ENCODE measurements around the gene RNF2. TPM values are rescaled to one million over a fixed set of nuclear protein-coding genes. Genes with fewer than 3 reads are reported as not detected.

Gene RNF2
- total and polyA plus RNA-seq, 4 donors = 2.9 to 17.3 (median 4.9) TPM

DNA sequence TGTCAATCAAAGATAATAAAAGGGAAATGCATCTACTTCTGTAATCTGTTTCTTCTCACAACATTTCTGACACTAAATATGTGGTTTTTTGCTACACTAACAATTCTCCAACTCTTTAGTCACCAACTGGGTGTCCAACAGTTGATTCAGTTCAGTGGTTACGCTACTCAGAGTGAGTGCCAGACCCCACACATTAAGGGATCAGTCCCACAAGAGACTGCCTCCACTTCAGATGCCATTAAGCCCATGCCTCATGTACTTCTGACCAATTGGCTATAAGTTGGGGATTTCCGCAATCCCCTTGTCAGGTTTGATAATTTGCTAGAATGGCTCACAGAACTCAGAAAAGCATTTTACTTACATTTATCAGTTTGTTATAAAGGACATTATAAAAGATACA lies 28.4 kb downstream of the RNF2 start:
- Histone ChIP-seq H3K4me3 (ENCODE audit: low read depth in 1 of 3, low read length in 3 of 3) (no peak overlapping the region), H3K4me1 (ENCODE audit: control insufficient read depth in 4 of 4, insufficient read depth in 4 of 4, low read length in 3 of 4) (peaks cover 0 to 1% (median 0%) of the 10 kb centered on the region in 4 donors), H3K36me3 (ENCODE audit: control insufficient read depth in 4 of 4, insufficient read depth in 3 of 4, low read depth in 1 of 4, low read length in 3 of 4) (no peaks in the 10 kb centered on the region), H3K9me3 (ENCODE audit: control insufficient read depth in 4 of 4, low read length in 3 of 4) (no peaks in the 10 kb centered on the region), H3K27me3 (ENCODE audit: control insufficient read depth in 4 of 4, insufficient read depth in 4 of 4, low read length in 3 of 4) (no peaks in the 10 kb centered on the region), H3K27ac (ENCODE audit: low read depth in 1 of 2, low read length in 2 of 2) (no peak overlapping the region), H3K9ac (ENCODE audit: low read depth in 1 of 2, low read length in 2 of 2) (no peak overlapping the region)
- DNase-seq (ENCODE audit: low spot score) = no peak
- 97% methylated on average over 2 of the region's 2 CpGs for WGBS
- TF ChIP-seq SP1 (IDR thresholded peaks at IDR 0.05) (no peak), RAD21 (IDR thresholded peaks at IDR 0.05) (no peak), EGR1 (IDR thresholded peaks at IDR 0.05; ENCODE audit: low read depth in 2 of 2) (no peak), GABPA (IDR thresholded peaks at IDR 0.05 in 1 of 2, conservative IDR thresholded peaks at IDR 0.05 in 1 of 2) (no peak), YY1 (IDR thresholded peaks at IDR 0.05) (no peak), RXRA (IDR thresholded peaks at IDR 0.05) (no peak), NR2F2 (IDR thresholded peaks at IDR 0.05) (no peak), HNF4A (conservative IDR thresholded peaks at IDR 0.05) (no peak), HNF4G (IDR thresholded peaks at IDR 0.05) (no peak), FOXA1 (IDR thresholded peaks at IDR 0.05) (no peak), JUND (IDR thresholded peaks at IDR 0.05) (no peak), FOXA2 (IDR thresholded peaks at IDR 0.05) (no peak), TAF1 (conservative IDR thresholded peaks at IDR 0.05) (no peak)
- TF ChIP-seq, protein P1, sequence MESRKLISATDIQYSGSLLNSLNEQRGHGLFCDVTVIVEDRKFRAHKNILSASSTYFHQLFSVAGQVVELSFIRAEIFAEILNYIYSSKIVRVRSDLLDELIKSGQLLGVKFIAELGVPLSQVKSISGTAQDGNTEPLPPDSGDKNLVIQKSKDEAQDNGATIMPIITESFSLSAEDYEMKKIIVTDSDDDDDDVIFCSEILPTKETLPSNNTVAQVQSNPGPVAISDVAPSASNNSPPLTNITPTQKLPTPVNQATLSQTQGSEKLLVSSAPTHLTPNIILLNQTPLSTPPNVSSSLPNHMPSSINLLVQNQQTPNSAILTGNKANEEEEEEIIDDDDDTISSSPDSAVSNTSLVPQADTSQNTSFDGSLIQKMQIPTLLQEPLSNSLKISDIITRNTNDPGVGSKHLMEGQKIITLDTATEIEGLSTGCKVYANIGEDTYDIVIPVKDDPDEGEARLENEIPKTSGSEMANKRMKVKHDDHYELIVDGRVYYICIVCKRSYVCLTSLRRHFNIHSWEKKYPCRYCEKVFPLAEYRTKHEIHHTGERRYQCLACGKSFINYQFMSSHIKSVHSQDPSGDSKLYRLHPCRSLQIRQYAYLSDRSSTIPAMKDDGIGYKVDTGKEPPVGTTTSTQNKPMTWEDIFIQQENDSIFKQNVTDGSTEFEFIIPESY (IDR thresholded peaks at IDR 0.05) = no peak
- TF ChIP-seq, protein P2, sequence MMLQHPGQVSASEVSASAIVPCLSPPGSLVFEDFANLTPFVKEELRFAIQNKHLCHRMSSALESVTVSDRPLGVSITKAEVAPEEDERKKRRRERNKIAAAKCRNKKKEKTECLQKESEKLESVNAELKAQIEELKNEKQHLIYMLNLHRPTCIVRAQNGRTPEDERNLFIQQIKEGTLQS (IDR thresholded peaks at IDR 0.05) = no peak
- TF ChIP-seq, protein P3, sequence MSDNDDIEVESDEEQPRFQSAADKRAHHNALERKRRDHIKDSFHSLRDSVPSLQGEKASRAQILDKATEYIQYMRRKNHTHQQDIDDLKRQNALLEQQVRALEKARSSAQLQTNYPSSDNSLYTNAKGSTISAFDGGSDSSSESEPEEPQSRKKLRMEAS (IDR thresholded peaks at IDR 0.05) = no peak
- TF ChIP-seq, protein P4, sequence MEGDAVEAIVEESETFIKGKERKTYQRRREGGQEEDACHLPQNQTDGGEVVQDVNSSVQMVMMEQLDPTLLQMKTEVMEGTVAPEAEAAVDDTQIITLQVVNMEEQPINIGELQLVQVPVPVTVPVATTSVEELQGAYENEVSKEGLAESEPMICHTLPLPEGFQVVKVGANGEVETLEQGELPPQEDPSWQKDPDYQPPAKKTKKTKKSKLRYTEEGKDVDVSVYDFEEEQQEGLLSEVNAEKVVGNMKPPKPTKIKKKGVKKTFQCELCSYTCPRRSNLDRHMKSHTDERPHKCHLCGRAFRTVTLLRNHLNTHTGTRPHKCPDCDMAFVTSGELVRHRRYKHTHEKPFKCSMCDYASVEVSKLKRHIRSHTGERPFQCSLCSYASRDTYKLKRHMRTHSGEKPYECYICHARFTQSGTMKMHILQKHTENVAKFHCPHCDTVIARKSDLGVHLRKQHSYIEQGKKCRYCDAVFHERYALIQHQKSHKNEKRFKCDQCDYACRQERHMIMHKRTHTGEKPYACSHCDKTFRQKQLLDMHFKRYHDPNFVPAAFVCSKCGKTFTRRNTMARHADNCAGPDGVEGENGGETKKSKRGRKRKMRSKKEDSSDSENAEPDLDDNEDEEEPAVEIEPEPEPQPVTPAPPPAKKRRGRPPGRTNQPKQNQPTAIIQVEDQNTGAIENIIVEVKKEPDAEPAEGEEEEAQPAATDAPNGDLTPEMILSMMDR (IDR thresholded peaks at IDR 0.05; ENCODE audit: low read depth, low read length, missing input control) = no peak
- TF ChIP-seq, protein P5, sequence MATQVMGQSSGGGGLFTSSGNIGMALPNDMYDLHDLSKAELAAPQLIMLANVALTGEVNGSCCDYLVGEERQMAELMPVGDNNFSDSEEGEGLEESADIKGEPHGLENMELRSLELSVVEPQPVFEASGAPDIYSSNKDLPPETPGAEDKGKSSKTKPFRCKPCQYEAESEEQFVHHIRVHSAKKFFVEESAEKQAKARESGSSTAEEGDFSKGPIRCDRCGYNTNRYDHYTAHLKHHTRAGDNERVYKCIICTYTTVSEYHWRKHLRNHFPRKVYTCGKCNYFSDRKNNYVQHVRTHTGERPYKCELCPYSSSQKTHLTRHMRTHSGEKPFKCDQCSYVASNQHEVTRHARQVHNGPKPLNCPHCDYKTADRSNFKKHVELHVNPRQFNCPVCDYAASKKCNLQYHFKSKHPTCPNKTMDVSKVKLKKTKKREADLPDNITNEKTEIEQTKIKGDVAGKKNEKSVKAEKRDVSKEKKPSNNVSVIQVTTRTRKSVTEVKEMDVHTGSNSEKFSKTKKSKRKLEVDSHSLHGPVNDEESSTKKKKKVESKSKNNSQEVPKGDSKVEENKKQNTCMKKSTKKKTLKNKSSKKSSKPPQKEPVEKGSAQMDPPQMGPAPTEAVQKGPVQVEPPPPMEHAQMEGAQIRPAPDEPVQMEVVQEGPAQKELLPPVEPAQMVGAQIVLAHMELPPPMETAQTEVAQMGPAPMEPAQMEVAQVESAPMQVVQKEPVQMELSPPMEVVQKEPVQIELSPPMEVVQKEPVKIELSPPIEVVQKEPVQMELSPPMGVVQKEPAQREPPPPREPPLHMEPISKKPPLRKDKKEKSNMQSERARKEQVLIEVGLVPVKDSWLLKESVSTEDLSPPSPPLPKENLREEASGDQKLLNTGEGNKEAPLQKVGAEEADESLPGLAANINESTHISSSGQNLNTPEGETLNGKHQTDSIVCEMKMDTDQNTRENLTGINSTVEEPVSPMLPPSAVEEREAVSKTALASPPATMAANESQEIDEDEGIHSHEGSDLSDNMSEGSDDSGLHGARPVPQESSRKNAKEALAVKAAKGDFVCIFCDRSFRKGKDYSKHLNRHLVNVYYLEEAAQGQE (IDR thresholded peaks at IDR 0.05) = no peak

Measured in liver (tissue), 9 donors.